CD4-positive, alpha-beta memory T cell (primary cell): Measurements from ENCODE around the gene TEDC2. TPM values are rescaled to one million over a fixed set of nuclear protein-coding genes. Genes with fewer than 3 reads are reported as not detected.
A peak's percentile ranks its signal among the peaks of the same experiment; 100 is the strongest.

Experiments
- CTCF ChIA-PET: fragments of 350-600 bp; sonication (Branson Sonifier 250); formaldehyde crosslinking; loops from one replicate; lab custom pipeline; 2021; ENCODE audit warnings: inconsistent platforms; ENCODE audit not compliant: partially characterized antibody; lab: Charles Lee
- POLR2A ChIA-PET: fragments of 350-600 bp; sonication (Branson Sonifier 250); formaldehyde crosslinking; loops from one replicate; lab custom pipeline; 2021; ENCODE audit not compliant: partially characterized antibody; lab: Charles Lee
- DNase-seq, 5 donors: peaks; one replicate each; pipeline versions ENCODE4 v3.0.0 to v3.0.0-alpha.2; 2020 to 2022; ENCODE audit warnings: mixed read lengths in 1 of 5
- H3K27ac ChIP-seq: one replicate; pipeline ENCODE4 v1.7.0; 2013; ENCODE audit warnings: low read depth, low read length
- H3K27me3 ChIP-seq: 2 replicates; pipeline ENCODE4 v1.7.0; 2013; ENCODE audit warnings: mild to moderate bottlenecking, low read length, moderate library complexity; ENCODE audit not compliant: insufficient read depth
- H3K36me3 ChIP-seq: 2 replicates; pipeline ENCODE4 v1.7.0; 2013; ENCODE audit warnings: mild to moderate bottlenecking, low read length, moderate library complexity; ENCODE audit not compliant: insufficient read depth
- H3K4me1 ChIP-seq: 2 replicates; pipeline ENCODE4 v1.7.0; 2013; ENCODE audit warnings: mild to moderate bottlenecking, low read length, moderate library complexity; ENCODE audit not compliant: insufficient read depth
- H3K4me3 ChIP-seq, 2 donors: one replicate each; pipeline ENCODE4 v1.7.0; 2013; ENCODE audit warnings: low read length in 2 of 2, mild to moderate bottlenecking in 1 of 2
- H3K9me3 ChIP-seq, 2 donors: one replicate each; pipeline ENCODE4 v1.7.0; 2013; ENCODE audit warnings: low read length in 2 of 2, control low read depth in 1 of 2; ENCODE audit not compliant: control insufficient read depth in 1 of 2
- H3K27ac Mint-ChIP-seq, 7 donors: one replicate each; pipeline ENCODE4 v1.8.0; 2020 to 2021; ENCODE audit warnings: mixed read lengths in 7 of 7, mild to moderate bottlenecking in 6 of 7, inconsistent platforms in 3 of 7, moderate library complexity in 3 of 7
- H3K27me3 Mint-ChIP-seq, 2 donors: one replicate each; pipeline ENCODE4 v1.8.0; 2020 to 2021; ENCODE audit warnings: mixed read lengths in 2 of 2
- H3K36me3 Mint-ChIP-seq, 2 donors: one replicate each; pipeline ENCODE4 v1.8.0; 2020 to 2021; ENCODE audit warnings: mixed read lengths in 2 of 2, inconsistent platforms in 1 of 2, mild to moderate bottlenecking in 1 of 2
- H3K4me1 Mint-ChIP-seq, 4 donors: one replicate each; pipeline ENCODE4 v1.8.0; 2020 to 2021; ENCODE audit warnings: mixed read lengths in 4 of 4, mild to moderate bottlenecking in 1 of 4
- H3K4me3 Mint-ChIP-seq, 8 donors: one replicate each; pipeline ENCODE4 v1.8.0; 2020 to 2021; ENCODE audit warnings: mixed read lengths in 8 of 8, mild to moderate bottlenecking in 7 of 8, moderate library complexity in 6 of 8, inconsistent platforms in 3 of 8
- H3K9me3 Mint-ChIP-seq, 8 donors: one replicate each; pipeline ENCODE4 v1.8.0; 2020 to 2021; ENCODE audit warnings: mixed read lengths in 8 of 8, mild to moderate bottlenecking in 5 of 8, inconsistent platforms in 3 of 8, moderate library complexity in 1 of 8
- intact Hi-C: fragments of 100-400 bp; cut with micrococcal nuclease; formaldehyde crosslinking; loops from one replicate; pipeline ENCODE4 v1.15.1; 2023
- polyA plus RNA-seq, 2 donors: library from polyadenylated mRNA; unstranded; fragments of 300-500 nt; fragmentation: Illumina TruSeq; gene quantifications; one replicate each; pipeline ENCODE4 v1.2.3, GENCODE V29; 2021
- total RNA-seq, 2 experiments: library from RNA; stranded (reverse); gene quantifications; one replicate each; pipeline ENCODE4 v1.2.3, GENCODE V29; 2021

The TEDC2 gene, protein sequence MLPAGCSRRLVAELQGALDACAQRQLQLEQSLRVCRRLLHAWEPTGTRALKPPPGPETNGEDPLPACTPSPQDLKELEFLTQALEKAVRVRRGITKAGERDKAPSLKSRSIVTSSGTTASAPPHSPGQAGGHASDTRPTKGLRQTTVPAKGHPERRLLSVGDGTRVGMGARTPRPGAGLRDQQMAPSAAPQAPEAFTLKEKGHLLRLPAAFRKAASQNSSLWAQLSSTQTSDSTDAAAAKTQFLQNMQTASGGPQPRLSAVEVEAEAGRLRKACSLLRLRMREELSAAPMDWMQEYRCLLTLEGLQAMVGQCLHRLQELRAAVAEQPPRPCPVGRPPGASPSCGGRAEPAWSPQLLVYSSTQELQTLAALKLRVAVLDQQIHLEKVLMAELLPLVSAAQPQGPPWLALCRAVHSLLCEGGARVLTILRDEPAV
- total RNA-seq (under 1 TPM; 0.44 to 0.55 TPM), polyA plus RNA-seq (under 1 TPM in 1 of 2 donors, not detected in 1; 0.44 TPM)

- no peaks in the 10 kb centered on the region for H3K27me3 ChIP-seq
- no peaks in the 10 kb centered on the region for H3K9me3 ChIP-seq
- H3K27ac ChIP-seq = peak within 1 kb of the TSS; percentile 53
- no peaks in the 10 kb centered on the region for H3K36me3 ChIP-seq
- H3K27me3 Mint-ChIP-seq = no peaks in the 10 kb centered on the region
- H3K4me1 ChIP-seq = peaks cover 14% of the 10 kb centered on the region
- DNase-seq = peak; percentile 94 to 97 (median 96)
- peak within 1 kb of the TSS; percentile 38 to 90 (median 80) for H3K27ac Mint-ChIP-seq
- H3K9me3 Mint-ChIP-seq = no peaks in the 10 kb centered on the region
- H3K4me1 Mint-ChIP-seq = peaks cover 5 to 8% (median 6%) of the 10 kb centered on the region in 4 donors
- POLR2A ChIA-PET = interaction anchor here (0.6 to 1.6 kb wide), 9 partner anchors 9 to 265 kb away, joined by 3 to 9 read pairs (median 4); partner anchors contain the start of genes ABCA3, ATP6V0C, CCNF and PDPK1
- peaks cover 0 to 5% of the 10 kb centered on the region in 2 donors for H3K36me3 Mint-ChIP-seq
- CTCF ChIA-PET = interaction anchor here (1.4 to 1.8 kb wide), 3 partner anchors 30 to 265 kb away, joined by 4 to 9 read pairs (median 4); partner anchors contain the start of gene CCNF
- peak within 1 kb of the TSS; percentile 86 to 93 (median 88) for H3K4me3 Mint-ChIP-seq
- intact Hi-C loops = loop anchor here (1.0 to 2.0 kb wide), 5 partner anchors 15 to 413 kb away; partner anchors contain the start of genes CCNF, NTHL1, TBC1D24 and TSC2
- peak within 1 kb of the TSS; percentile 42 to 56 for H3K4me3 ChIP-seq
Observed at GRCh38 chr16:2459647-2460390, at the start of gene TEDC2. Gene TEDC2, plus strand, starts transcription at chr16:2460109. Its CDS starts 36 bp downstream, at chr16:2460145.

- intact Hi-C loops = no loop called here
- no peak for DNase-seq
- H3K9me3 Mint-ChIP-seq = no peaks in the 10 kb centered on the region
- H3K27ac ChIP-seq = no peak overlapping the region
- no peak overlapping the region for H3K4me3 ChIP-seq
- H3K4me1 Mint-ChIP-seq = no peaks in the 10 kb centered on the region
- CTCF ChIA-PET = no interaction called here
- no peaks in the 10 kb centered on the region for H3K4me1 ChIP-seq
- no peaks in the 10 kb centered on the region for H3K36me3 ChIP-seq
- no peak overlapping the region for H3K4me3 Mint-ChIP-seq
- no peaks in the 10 kb centered on the region for H3K36me3 Mint-ChIP-seq
- POLR2A ChIA-PET = no interaction called here
- peaks cover 6 to 11% of the 10 kb centered on the region in 2 donors for H3K27me3 Mint-ChIP-seq
- no peaks in the 10 kb centered on the region for H3K9me3 ChIP-seq
- H3K27ac Mint-ChIP-seq = no peak overlapping the region
- H3K27me3 ChIP-seq = no peaks in the 10 kb centered on the region
Observed at GRCh38 chr16:2415085-2415484, 44.8 kb upstream of the TEDC2 start.

- H3K4me3 Mint-ChIP-seq = no peak overlapping the region
- no peaks in the 10 kb centered on the region for H3K36me3 Mint-ChIP-seq
- Histone ChIP-seq H3K4me1 (no peaks in the 10 kb centered on the region), H3K36me3 (no peaks in the 10 kb centered on the region), H3K27ac (no peak overlapping the region), H3K27me3 (no peaks in the 10 kb centered on the region), H3K9me3 (no peaks in the 10 kb centered on the region), H3K4me3 (no peak overlapping the region)
- H3K27ac Mint-ChIP-seq = no peak overlapping the region
- CTCF ChIA-PET = interaction anchor here (2.0 kb wide), 1 partner anchor 10 kb away, joined by 5 read pairs; no protein-coding TSS in a partner anchor
- H3K27me3 Mint-ChIP-seq = peaks cover 4 to 6% of the 10 kb centered on the region in 2 donors
- POLR2A ChIA-PET = no interaction called here
- intact Hi-C loops = no loop called here
- DNase-seq = no peak
- H3K9me3 Mint-ChIP-seq = no peaks in the 10 kb centered on the region
- peaks cover 2 to 5% (median 3%) of the 10 kb centered on the region in 4 donors for H3K4me1 Mint-ChIP-seq
Observed at GRCh38 chr16:2420035-2420434, 39.9 kb upstream of the TEDC2 start.

DNA sequence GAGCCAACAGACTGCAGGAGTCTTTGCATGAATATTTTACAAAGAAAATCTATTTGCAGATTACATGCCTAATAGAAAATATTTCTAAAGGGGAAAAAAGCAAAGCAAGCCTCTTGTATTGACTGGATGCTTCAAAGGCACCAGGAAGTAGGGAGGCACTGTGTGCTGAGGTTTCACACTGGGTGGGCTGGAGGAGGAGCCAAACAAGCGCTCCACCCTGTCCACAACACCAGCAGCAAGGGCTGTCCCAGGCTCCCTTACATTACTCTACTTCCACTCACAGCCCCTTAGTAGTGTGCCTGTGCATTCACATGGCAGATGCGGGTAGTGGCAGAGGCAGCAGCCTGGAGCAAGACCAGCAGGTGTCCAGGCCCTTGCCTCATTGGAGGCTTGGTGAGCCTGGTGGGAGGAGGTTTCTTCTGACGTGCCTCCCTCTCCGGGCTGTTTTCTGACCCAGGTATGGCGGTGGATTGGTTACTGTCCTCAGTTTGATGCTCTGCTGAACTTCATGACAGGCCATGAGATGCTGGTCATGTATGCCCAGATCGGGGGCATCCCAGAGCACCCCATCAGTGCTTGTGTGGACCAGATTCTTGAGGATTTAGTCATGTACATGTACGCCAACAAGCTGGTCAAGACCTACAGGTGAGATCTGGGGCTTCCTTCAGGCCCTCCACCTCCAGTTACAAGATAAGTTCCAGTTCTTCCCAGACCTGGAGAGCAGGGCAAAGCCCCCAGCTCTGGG lies 37.6 kb upstream of the TEDC2 start:
- H3K27me3 Mint-ChIP-seq = no peaks in the 10 kb centered on the region
- no peak overlapping the region for H3K27ac ChIP-seq
- H3K4me1 Mint-ChIP-seq = peaks cover 2 to 5% (median 3%) of the 10 kb centered on the region in 4 donors
- H3K36me3 Mint-ChIP-seq = no peaks in the 10 kb centered on the region
- H3K4me3 Mint-ChIP-seq = no peak overlapping the region
- H3K9me3 Mint-ChIP-seq = no peaks in the 10 kb centered on the region
- no peaks in the 10 kb centered on the region for H3K36me3 ChIP-seq
- no peaks in the 10 kb centered on the region for H3K9me3 ChIP-seq
- no peak overlapping the region for H3K27ac Mint-ChIP-seq
- no peaks in the 10 kb centered on the region for H3K4me1 ChIP-seq
- intact Hi-C loops = no loop called here
- no peak for DNase-seq
- ChIA-PET POLR2A (no interaction called here), CTCF (interaction anchor here (1.1 kb wide), 2 partner anchors 9 to 12 kb away, joined by 4 read pairs; no protein-coding TSS in a partner anchor)
- H3K27me3 ChIP-seq = no peaks in the 10 kb centered on the region
- H3K4me3 ChIP-seq = no peak overlapping the region

DNA sequence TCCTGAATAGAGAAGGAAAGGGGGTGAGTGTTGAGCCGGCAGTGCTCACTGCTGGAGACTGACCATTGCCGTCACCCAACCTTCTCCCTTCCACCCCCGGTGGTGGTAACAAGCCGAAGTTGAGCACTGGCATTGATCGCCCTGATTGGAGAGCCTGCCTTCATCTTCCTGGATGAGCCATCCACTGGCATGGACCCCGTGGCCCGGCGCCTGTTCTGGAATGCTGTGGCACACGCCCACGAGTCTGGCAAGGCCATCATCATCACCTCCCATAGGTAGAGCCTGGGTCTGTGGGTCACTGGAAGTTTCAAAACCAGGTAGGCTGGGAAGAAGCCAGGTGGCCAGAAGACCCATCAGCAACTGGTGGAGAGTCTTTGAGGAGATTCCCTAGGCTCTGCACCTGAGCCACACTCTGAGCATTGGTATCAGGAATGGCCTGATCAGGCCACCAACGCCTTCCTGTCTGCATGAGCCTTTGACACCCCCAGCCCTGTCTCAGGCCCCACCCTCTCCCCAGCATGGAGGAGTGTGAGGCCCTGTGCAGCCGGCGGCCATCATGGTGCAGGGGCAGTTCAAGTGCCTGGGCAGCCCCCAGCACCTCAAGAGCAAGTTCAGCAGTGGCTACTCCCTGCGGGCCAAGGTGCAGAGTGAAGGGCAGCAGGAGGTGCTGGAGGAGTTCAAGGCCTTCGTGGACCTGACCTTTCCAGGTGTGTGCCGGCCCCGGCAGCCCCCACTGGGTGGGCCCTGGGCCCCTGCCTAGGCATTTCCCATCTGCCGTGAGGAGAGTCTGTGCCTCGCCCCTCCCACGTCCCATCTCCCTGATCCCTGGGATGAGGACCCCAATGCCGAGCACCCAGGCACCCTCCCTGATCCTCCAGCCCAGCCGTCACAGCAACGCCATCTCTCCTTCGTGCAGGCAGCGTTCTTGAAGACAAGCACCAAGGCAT lies 35.6 kb upstream of the TEDC2 start:
- Histone ChIP-seq H3K4me1 (peaks cover 8% of the 10 kb centered on the region), H3K27me3 (no peaks in the 10 kb centered on the region), H3K36me3 (no peaks in the 10 kb centered on the region), H3K27ac (no peak overlapping the region), H3K9me3 (no peaks in the 10 kb centered on the region), H3K4me3 (no peak overlapping the region)
- CTCF ChIA-PET = interaction anchor here (0.7 to 1.4 kb wide), 3 partner anchors 14 to 35 kb away, joined by 3 to 4 read pairs (median 4); partner anchors contain the start of gene TEDC2
- peaks cover 6 to 14% (median 8%) of the 10 kb centered on the region in 4 donors for H3K4me1 Mint-ChIP-seq
- H3K27ac Mint-ChIP-seq = no peak overlapping the region
- POLR2A ChIA-PET = no interaction called here
- peaks cover 0 to 3% of the 10 kb centered on the region in 2 donors for H3K36me3 Mint-ChIP-seq
- H3K9me3 Mint-ChIP-seq = no peaks in the 10 kb centered on the region
- intact Hi-C loops = no loop called here
- H3K4me3 Mint-ChIP-seq = no peak overlapping the region
- DNase-seq = no peak
- H3K27me3 Mint-ChIP-seq = no peaks in the 10 kb centered on the region

DNA sequence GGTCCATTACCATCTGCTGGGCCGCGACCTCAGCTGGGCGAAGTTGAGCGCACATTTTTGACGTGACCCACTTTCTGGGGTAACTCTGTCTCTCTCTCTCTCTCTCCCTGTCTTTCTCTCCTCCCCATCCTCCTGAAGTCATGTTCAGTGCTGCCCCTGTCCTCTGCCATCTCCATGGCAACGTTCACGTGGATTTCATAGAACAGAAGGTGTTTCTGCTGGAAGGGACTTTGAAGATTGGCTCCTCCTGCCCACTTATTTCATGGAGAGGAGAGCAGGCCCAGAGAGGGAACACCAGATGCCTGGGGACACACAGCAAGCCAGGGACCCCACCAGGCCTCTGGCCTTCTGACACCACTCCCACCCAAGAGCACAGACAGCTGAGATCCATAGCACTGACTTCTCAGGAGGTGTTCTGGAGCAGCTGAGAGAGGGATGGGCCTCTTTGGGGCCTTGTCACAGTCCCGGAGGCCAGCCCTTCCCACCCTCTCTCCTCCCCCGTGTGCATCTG lies 34.8 kb upstream of the TEDC2 start:
- H3K36me3 Mint-ChIP-seq = peaks cover 0 to 4% of the 10 kb centered on the region in 2 donors
- no peak overlapping the region for H3K27ac Mint-ChIP-seq
- Histone ChIP-seq H3K27ac (no peak overlapping the region), H3K9me3 (no peaks in the 10 kb centered on the region), H3K36me3 (no peaks in the 10 kb centered on the region), H3K4me1 (peaks cover 11% of the 10 kb centered on the region), H3K27me3 (no peaks in the 10 kb centered on the region), H3K4me3 (no peak overlapping the region)
- ChIA-PET CTCF (no interaction called here), POLR2A (no interaction called here)
- intact Hi-C loops = no loop called here
- no peak overlapping the region for H3K4me3 Mint-ChIP-seq
- no peak for DNase-seq
- peaks cover 9 to 18% (median 12%) of the 10 kb centered on the region in 4 donors for H3K4me1 Mint-ChIP-seq
- no peaks in the 10 kb centered on the region for H3K27me3 Mint-ChIP-seq
- H3K9me3 Mint-ChIP-seq = no peaks in the 10 kb centered on the region
